ENCODE data around the gene RBFOX2. TPM values are rescaled to one million over a fixed set of nuclear protein-coding genes. Genes with fewer than 3 reads are reported as not detected.

RBFOX2 gene
- total and polyA plus RNA-seq, 10 of the 15 experiments (the other 5 are each of a cell fraction or from before 2014, with no cell fraction given): 0.01 to 2.7 (median 0.17) TPM; not detected in 4

- no peak for TF ChIP-seq SKIL (IDR thresholded peaks at IDR 0.05; ENCODE audit: low read depth, poor library complexity, severe bottlenecking)
- no peak for TF ChIP-seq PBX3 (IDR thresholded peaks at IDR 0.05; ENCODE audit: insufficient replicate concordance, low read depth, low read length)
- no peak for TF ChIP-seq SMAD5 (IDR thresholded peaks at IDR 0.05; ENCODE audit: low read depth)
Observed at GRCh38 chr22:35940166-35940565, 88.5 kb downstream of the RBFOX2 start (continued).

GRCh38 chr22:35938226-35938625 is 90.4 kb downstream of the RBFOX2 start:
- Histone ChIP-seq H4K20me1 (ENCODE audit: control insufficient read depth, insufficient read depth) (no peaks in the 10 kb centered on the region), H3K9me3 (replicated peaks; ENCODE audit: control insufficient read depth, insufficient read depth, low read length) (no peaks in the 10 kb centered on the region), H3K79me2 (ENCODE audit: control insufficient read depth, insufficient read depth, low read length) (no peaks in the 10 kb centered on the region), H3K4me2 (ENCODE audit: control insufficient read depth, insufficient read depth) (no peak overlapping the region), H3K4me3 (no peak overlapping the region), H3K36me3 (ENCODE audit: control insufficient read depth in 2 of 2, insufficient read depth in 2 of 2, low read length in 1 of 2) (no peaks in the 10 kb centered on the region), H2AFZ (ENCODE audit: control insufficient read depth, low read depth, low read length) (no peak overlapping the region), H3K9ac (ENCODE audit: control insufficient read depth, insufficient read depth, low read length) (no peak overlapping the region), H3K27me3 (replicated peaks in 1 of 2; ENCODE audit: control insufficient read depth in 2 of 2, insufficient read depth in 2 of 2, low read length in 1 of 2) (peaks cover 0 to 9% of the 10 kb centered on the region in 2 experiments; a peak in 1 of 4 replicates), H3K27ac (ENCODE audit: control insufficient read depth, insufficient read depth) (no peak overlapping the region), H3K4me1 (ENCODE audit: control insufficient read depth, insufficient read depth, low read length) (no peaks in the 10 kb centered on the region)
- SMC1A ChIA-PET (ENCODE audit: uncharacterized antibody, unreplicated experiment): interaction anchor here (0.7 to 1.3 kb wide), 3 partner anchors 10 to 124 kb away, joined by 3 read pairs; no protein-coding TSS in a partner anchor
- no peak for FAIRE-seq
- intact Hi-C loops (cut with micrococcal nuclease; ENCODE audit: unreplicated experiment): no loop called here
- RAD21 ChIA-PET (ENCODE audit: unreplicated experiment): no interaction called here
- no peak for ATAC-seq
- no peak for DNase-seq (ENCODE audit: low read depth, low spot score)
- WGBS (ENCODE audit: insufficient coverage, insufficient replicate concordance, low lambda C conversion rate, missing lambda C conversion rate): 0% methylated on average over 1 of the region's 1 CpG
- in situ Hi-C loops (cut with MboI): no loop called here
- POLR2A ChIA-PET: no interaction called here
- BruUV-seq (replicated peaks): no TSS peak
- CTCF ChIA-PET: interaction anchor here (0.7 to 1.2 kb wide), 2 partner anchors 14 to 127 kb away, joined by 3 read pairs; no protein-coding TSS in a partner anchor
- no peak for TF ChIP-seq SPI1 (IDR thresholded peaks at IDR 0.05; ENCODE audit: borderline replicate concordance, insufficient read depth, low read depth, low read length)
- TF ChIP-seq, protein P1, sequence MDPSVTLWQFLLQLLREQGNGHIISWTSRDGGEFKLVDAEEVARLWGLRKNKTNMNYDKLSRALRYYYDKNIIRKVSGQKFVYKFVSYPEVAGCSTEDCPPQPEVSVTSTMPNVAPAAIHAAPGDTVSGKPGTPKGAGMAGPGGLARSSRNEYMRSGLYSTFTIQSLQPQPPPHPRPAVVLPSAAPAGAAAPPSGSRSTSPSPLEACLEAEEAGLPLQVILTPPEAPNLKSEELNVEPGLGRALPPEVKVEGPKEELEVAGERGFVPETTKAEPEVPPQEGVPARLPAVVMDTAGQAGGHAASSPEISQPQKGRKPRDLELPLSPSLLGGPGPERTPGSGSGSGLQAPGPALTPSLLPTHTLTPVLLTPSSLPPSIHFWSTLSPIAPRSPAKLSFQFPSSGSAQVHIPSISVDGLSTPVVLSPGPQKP (IDR thresholded peaks at IDR 0.05; ENCODE audit: low read depth, low read length): no peak
- no peak for TF ChIP-seq SUPT20H (IDR thresholded peaks at IDR 0.05; ENCODE audit: borderline replicate concordance, control insufficient read depth, low read depth, low read length)

Data from GM12878 (cell line).